DND-41 (cell line): ENCODE results near the gene KLHL8.
A peak's percentile ranks its signal among the peaks of the same experiment; 100 is the strongest.

Experiments
- ATAC-seq: fragments of 200-7000 bp; cut with Tn5 transposase; 3 replicates; pipeline ENCODE4 v1.9.1; 2021; ENCODE audit warnings: low read depth; ENCODE audit not compliant: insufficient read depth
- DNase-seq: peaks from one replicate; pipeline ENCODE4 v3.0.0-alpha.2; 2020
- H2AFZ ChIP-seq: 2 replicates; pipeline ENCODE4 v1.6.0; 2012; ENCODE audit warnings: low read depth, low read length
- H3K27ac ChIP-seq: 2 replicates; pipeline ENCODE4 v1.5.1; 2012; ENCODE audit warnings: low read length, inconsistent platforms
- H3K27me3 ChIP-seq: fragments of 200-600 bp; sonication (generic); 2 replicates; pipeline ENCODE4 v1.6.0; 2012; ENCODE audit warnings: low read length, mild to moderate bottlenecking, inconsistent platforms; ENCODE audit not compliant: insufficient read depth, poor library complexity
- H3K36me3 ChIP-seq: 2 replicates; pipeline ENCODE4 v1.5.1; 2012; ENCODE audit warnings: low read length, inconsistent platforms; ENCODE audit not compliant: insufficient read depth
- H3K4me1 ChIP-seq: 2 replicates; pipeline ENCODE4 v1.5.1; 2012; ENCODE audit warnings: mild to moderate bottlenecking, low read length; ENCODE audit not compliant: insufficient read depth
- H3K4me2 ChIP-seq: 2 replicates; pipeline ENCODE4 v1.6.0; 2012; ENCODE audit warnings: mild to moderate bottlenecking, moderate library complexity, low read length, inconsistent platforms; ENCODE audit not compliant: insufficient read depth
- H3K4me3 ChIP-seq, 2 experiments: fragments of 200-600 bp in 1 of 2; shearing (Covaris generic) in 1 of 2; 2 replicates each; pipeline ENCODE4 v1.5.1; 2012 to 2016; ENCODE audit warnings: inconsistent platforms in 2 of 2, low read length in 2 of 2, mild to moderate bottlenecking in 2 of 2, low read depth in 1 of 2, moderate library complexity in 1 of 2
- H3K79me2 ChIP-seq: 2 replicates; pipeline ENCODE4 v1.6.0; 2012; ENCODE audit warnings: low read length, inconsistent platforms; ENCODE audit not compliant: insufficient read depth
- H3K9ac ChIP-seq: 2 replicates; pipeline ENCODE4 v1.6.0; 2012; ENCODE audit warnings: low read depth, mild to moderate bottlenecking, inconsistent platforms, low read length, moderate library complexity
- H3K9me3 ChIP-seq: 2 replicates; pipeline ENCODE4 v1.5.1; 2012; ENCODE audit warnings: low read length, moderate library complexity, mild to moderate bottlenecking, inconsistent platforms; ENCODE audit not compliant: insufficient read depth, severe bottlenecking
- H4K20me1 ChIP-seq: 2 replicates; pipeline ENCODE4 v1.6.0; 2012; ENCODE audit warnings: low read length; ENCODE audit not compliant: insufficient read depth
- EZH2 ChIP-seq: IDR thresholded peaks from 3 replicates; pipeline ENCODE4 v1.6.1; 2012; ENCODE audit warnings: borderline replicate concordance, low read depth, mild to moderate bottlenecking, moderate library complexity, low read length, inconsistent platforms; ENCODE audit not compliant: severe bottlenecking
- TF ChIP-seq, protein P1 (sequence below): IDR thresholded peaks from 2 replicates; pipeline ENCODE4 v1.5.1; 2012; ENCODE audit warnings: borderline replicate concordance, low read length, moderate library complexity, mild to moderate bottlenecking; ENCODE audit not compliant: poor library complexity, severe bottlenecking; ENCODE audit errors: extremely low read depth

Gene KLHL8

DNA sequence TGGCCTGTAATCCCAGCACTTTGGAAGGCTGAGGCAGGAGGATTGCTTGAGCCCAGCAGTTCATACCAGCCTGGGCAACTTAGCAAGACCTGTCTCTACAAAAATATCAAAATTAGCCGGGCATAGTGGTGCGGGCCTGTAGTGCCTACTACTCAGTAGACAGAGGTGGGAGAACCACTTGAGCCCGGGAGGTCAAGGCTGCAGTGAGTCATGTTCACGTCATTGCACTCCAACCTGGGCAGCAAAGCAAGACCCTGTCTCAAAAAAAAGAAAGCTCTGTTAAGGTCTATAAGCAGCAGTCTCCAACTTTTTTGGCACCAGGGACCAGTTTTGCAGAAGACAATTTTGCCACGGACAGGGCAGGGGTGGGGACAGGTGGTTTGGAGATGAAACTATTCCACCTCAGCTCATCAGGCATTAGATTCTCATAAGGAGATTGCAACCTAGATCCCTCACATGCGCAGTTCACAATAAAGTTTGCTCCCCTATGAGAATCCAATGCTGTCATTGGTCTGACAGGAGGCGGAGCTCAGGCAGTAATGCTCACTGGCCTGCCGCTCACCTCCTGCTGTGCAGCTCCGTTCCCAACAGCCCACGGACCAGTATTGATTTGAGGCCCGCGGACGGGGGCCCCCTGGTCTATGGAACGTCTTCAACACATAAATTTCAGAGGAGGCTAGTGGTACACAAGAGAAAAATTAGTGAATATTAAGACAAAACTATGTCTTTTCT lies 67.9 kb downstream of the KLHL8 start:
- Histone ChIP-seq H3K4me3 (no peak overlapping the region), H3K79me2 (no peaks in the 10 kb centered on the region), H3K27ac (no peak overlapping the region), H3K9ac (no peak overlapping the region), H2AFZ (no peak overlapping the region), H3K4me1 (no peaks in the 10 kb centered on the region), H3K9me3 (no peaks in the 10 kb centered on the region), H3K4me2 (no peak overlapping the region), H3K36me3 (no peaks in the 10 kb centered on the region), H4K20me1 (no peaks in the 10 kb centered on the region), H3K27me3 (no peaks in the 10 kb centered on the region)
- no peak for DNase-seq
- no peak for TF ChIP-seq EZH2
- TF ChIP-seq, protein P1, sequence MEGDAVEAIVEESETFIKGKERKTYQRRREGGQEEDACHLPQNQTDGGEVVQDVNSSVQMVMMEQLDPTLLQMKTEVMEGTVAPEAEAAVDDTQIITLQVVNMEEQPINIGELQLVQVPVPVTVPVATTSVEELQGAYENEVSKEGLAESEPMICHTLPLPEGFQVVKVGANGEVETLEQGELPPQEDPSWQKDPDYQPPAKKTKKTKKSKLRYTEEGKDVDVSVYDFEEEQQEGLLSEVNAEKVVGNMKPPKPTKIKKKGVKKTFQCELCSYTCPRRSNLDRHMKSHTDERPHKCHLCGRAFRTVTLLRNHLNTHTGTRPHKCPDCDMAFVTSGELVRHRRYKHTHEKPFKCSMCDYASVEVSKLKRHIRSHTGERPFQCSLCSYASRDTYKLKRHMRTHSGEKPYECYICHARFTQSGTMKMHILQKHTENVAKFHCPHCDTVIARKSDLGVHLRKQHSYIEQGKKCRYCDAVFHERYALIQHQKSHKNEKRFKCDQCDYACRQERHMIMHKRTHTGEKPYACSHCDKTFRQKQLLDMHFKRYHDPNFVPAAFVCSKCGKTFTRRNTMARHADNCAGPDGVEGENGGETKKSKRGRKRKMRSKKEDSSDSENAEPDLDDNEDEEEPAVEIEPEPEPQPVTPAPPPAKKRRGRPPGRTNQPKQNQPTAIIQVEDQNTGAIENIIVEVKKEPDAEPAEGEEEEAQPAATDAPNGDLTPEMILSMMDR: no peak
- ATAC-seq: no peak

DNA sequence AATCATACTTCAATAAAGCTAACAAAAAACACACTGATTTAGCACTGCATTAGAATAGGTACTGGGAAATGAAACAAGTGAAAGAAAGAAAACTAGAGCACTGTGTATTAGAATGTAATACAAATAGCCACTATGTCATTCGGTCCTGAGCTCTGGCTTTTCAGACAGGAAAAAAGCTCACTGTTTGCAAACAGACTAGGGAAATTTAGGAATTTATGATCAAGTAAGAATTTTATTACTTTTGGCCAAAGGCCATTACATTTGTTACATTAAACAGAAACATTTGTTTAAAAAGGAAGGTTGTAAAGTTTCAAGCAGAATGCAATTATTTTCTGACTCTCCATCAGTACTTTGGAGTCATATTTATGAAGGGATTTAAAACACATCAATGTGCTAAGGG lies 68.7 kb downstream of the KLHL8 start:
- H3K4me3 ChIP-seq: no peak overlapping the region
- no peak overlapping the region for H3K4me2 ChIP-seq
- no peak overlapping the region for H2AFZ ChIP-seq
- H3K27ac ChIP-seq: no peak overlapping the region
- no peaks in the 10 kb centered on the region for H3K79me2 ChIP-seq
- no peaks in the 10 kb centered on the region for H3K9me3 ChIP-seq
- H3K4me1 ChIP-seq: no peaks in the 10 kb centered on the region
- H3K36me3 ChIP-seq: no peaks in the 10 kb centered on the region
- H3K9ac ChIP-seq: no peak overlapping the region
- no peak for DNase-seq
- H3K27me3 ChIP-seq: no peaks in the 10 kb centered on the region
- TF ChIP-seq EZH2: no peak
- TF ChIP-seq, protein P1: no peak
- no peak for ATAC-seq
- no peaks in the 10 kb centered on the region for H4K20me1 ChIP-seq

DNA sequence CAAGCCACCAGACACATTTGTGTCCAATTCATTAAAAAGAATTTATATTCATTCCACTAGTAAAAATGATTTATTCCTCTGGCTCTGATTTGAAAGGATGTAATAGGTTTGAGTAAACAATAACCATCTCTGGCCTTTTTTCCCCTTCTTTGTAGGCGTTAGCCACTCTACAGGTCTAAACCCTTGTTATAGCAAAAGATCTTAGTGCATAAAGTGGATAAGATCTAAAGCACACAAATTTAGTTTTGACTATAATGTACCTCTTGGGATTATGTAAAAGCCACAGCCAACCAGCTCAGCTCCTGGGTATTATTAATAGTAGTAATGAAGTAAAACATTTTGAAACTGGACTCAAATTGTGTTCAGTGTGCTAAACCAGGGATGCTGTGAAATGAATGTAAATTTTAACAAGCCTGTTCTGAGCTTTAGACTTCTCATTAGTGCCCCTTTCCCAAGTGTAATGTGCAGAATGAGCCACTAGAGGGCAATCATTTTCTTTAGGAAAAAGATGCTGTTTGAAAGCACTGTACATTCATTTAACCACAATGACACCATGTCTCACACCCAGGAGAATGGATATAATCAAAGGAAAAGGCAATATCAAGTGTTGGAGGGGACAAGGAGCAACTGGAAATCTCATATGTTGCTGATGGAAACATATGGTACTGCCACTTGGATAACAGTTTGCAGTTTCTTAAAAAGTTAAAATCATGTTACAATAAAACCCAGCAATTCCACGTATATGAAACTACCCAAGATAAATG lies 69.7 kb downstream of the KLHL8 start:
- peak; percentile 86 for ATAC-seq

More for the DNA sequence above, 69.7 kb downstream of the KLHL8 start:
- Histone ChIP-seq H3K9ac (no peak overlapping the region), H4K20me1 (no peaks in the 10 kb centered on the region), H3K36me3 (no peaks in the 10 kb centered on the region), H3K4me3 (no peak overlapping the region), H3K4me1 (no peaks in the 10 kb centered on the region), H3K9me3 (no peaks in the 10 kb centered on the region), H3K27ac (no peak overlapping the region), H3K27me3 (no peaks in the 10 kb centered on the region), H3K4me2 (no peak overlapping the region), H2AFZ (no peak overlapping the region), H3K79me2 (no peaks in the 10 kb centered on the region)
- DNase-seq: peak; percentile 60
- TF ChIP-seq EZH2: no peak
- TF ChIP-seq, protein P1: peak; percentile 96
